Caco-2 (cell line): ENCODE results near the gene ANO8. TPM values are rescaled to one million over a fixed set of nuclear protein-coding genes. Genes with fewer than 3 reads are reported as not detected.

Experiments used
- BruUV-seq: library from RNA; stranded (reverse); fragments of 400-500 nt; replicated peaks from 2 replicates; lab custom pipeline; 2021; lab: Mats Ljungman, UMichigan
- CTCF ChIA-PET: fragments of 300-600 bp; sonication (Branson Sonifier 250); formaldehyde crosslinking; loops from one replicate; lab custom pipeline; 2022; ENCODE audit warnings: antibody characterized with exemption; lab: Charles Lee
- POLR2A ChIA-PET: fragments of 300-600 bp; sonication (Branson Sonifier 250); formaldehyde crosslinking; loops from one replicate; lab custom pipeline; 2022; ENCODE audit warnings: antibody characterized with exemption; lab: Charles Lee
- DNase-seq, 2 experiments: peaks; one replicate each; pipeline versions ENCODE4 v3.0.0 to v3.0.0-alpha.2; 2020 to 2022
- H3K27me3 ChIP-seq: replicated peaks from 2 replicates; pipeline ENCODE4 v1.6.0; 2011; ENCODE audit warnings: low read length; ENCODE audit not compliant: control insufficient read depth, insufficient read depth
- H3K36me3 ChIP-seq: 2 replicates; pipeline ENCODE4 v1.5.1; 2011; ENCODE audit warnings: low read length; ENCODE audit not compliant: control insufficient read depth, insufficient read depth
- H3K4me1 ChIP-seq: fragments of 250-450 bp; sonication (Bioruptor Pico); 2 replicates; pipeline ENCODE4 v1.5.1; 2020; ENCODE audit warnings: mild to moderate bottlenecking
- H3K4me3 ChIP-seq: 2 replicates; pipeline ENCODE4 v1.5.1; 2011; ENCODE audit warnings: low read depth, mild to moderate bottlenecking, control low read depth, low read length
- H3K9me3 ChIP-seq: fragments of 250-450 bp; sonication (Bioruptor Pico); 2 replicates; pipeline ENCODE4 v1.5.1; 2020; ENCODE audit warnings: mild to moderate bottlenecking, moderate library complexity
- H3K27ac Mint-ChIP-seq: one replicate; pipeline ENCODE4 v1.8.0; 2022; ENCODE audit warnings: mixed read lengths; ENCODE audit not compliant: unreplicated experiment
- H3K27me3 Mint-ChIP-seq: one replicate; pipeline ENCODE4 v1.8.0; 2022; ENCODE audit warnings: mixed read lengths; ENCODE audit not compliant: insufficient read depth, unreplicated experiment
- H3K36me3 Mint-ChIP-seq: one replicate; pipeline ENCODE4 v1.8.0; 2022; ENCODE audit warnings: mild to moderate bottlenecking, mixed read lengths; ENCODE audit not compliant: insufficient read depth, unreplicated experiment
- H3K4me1 Mint-ChIP-seq: one replicate; pipeline ENCODE4 v1.8.0; 2022; ENCODE audit warnings: low read depth, mixed read lengths; ENCODE audit not compliant: unreplicated experiment
- H3K4me3 Mint-ChIP-seq: one replicate; pipeline ENCODE4 v1.8.0; 2022; ENCODE audit warnings: mild to moderate bottlenecking, moderate library complexity, mixed read lengths; ENCODE audit not compliant: unreplicated experiment
- H3K9me3 Mint-ChIP-seq: one replicate; pipeline ENCODE4 v1.8.0; 2022; ENCODE audit warnings: mixed read lengths; ENCODE audit not compliant: unreplicated experiment
- CTCF ChIP-seq, 2 experiments: fragments of 200-600 bp in 1 of 2; IDR thresholded peaks; 1 replicate in 1 of 2; 2 replicates in 1 of 2; pipeline versions ENCODE4 v1.5.1 to v1.8.0; 2011 to 2022; ENCODE audit warnings: antibody characterized with exemption in 1 of 2, control low read depth in 1 of 2, inconsistent platforms in 1 of 2, low read depth in 1 of 2, low read length in 1 of 2, mild to moderate bottlenecking in 1 of 2, moderate library complexity in 1 of 2; ENCODE audit not compliant: insufficient read depth in 1 of 2, severe bottlenecking in 1 of 2, unreplicated experiment in 1 of 2
- intact Hi-C: fragments of 100-400 bp; cut with micrococcal nuclease; formaldehyde crosslinking; loops from one replicate; pipeline ENCODE4 v1.10.0; 2022; ENCODE audit not compliant: unreplicated experiment
- total RNA-seq: library from RNA; stranded (reverse); gene quantifications from 2 replicates; pipeline ENCODE4 v1.2.3, GENCODE V29; 2022

ANO8 gene
- total RNA-seq, 1 experiment from 2014 or later, result 11.5 TPM

GRCh38 chr19:17303167-17303939 lies 31.3 kb downstream of the ANO8 start, which contains the start of gene ABHD8:
Gene ABHD8 (minus strand): TSS chr19:17303425. CDS start chr19:17301616, 1,809 bp downstream.
- H3K27ac Mint-ChIP-seq, result peak within 1 kb of the TSS; percentile 25
- Histone ChIP-seq H3K36me3 (0 out of 2 replicates have a peak, but pooled peaks cover 1% of the 10 kb centered on the region), H3K4me1 (peaks cover 16% of the 10 kb centered on the region), H3K9me3 (peaks cover under 1% of the 10 kb centered on the region; the same call in 1 of the 2 replicates), H3K4me3 (peak within 1 kb of the TSS; percentile 73), H3K27me3 (no peaks in the 10 kb centered on the region)
- peak; percentile 49 to 58 for TF ChIP-seq CTCF (IDR thresholded peaks at IDR 0.05; ENCODE audit: insufficient read depth in 1 of 2, low read depth in 1 of 2, low read length in 1 of 2, severe bottlenecking in 1 of 2, unreplicated experiment in 1 of 2)
- H3K4me1 Mint-ChIP-seq, result peaks cover 8% of the 10 kb centered on the region
- H3K36me3 Mint-ChIP-seq, result peaks cover 31% of the 10 kb centered on the region
- H3K4me3 Mint-ChIP-seq, result peak within 1 kb of the TSS; percentile 69
- peak; percentile 96 to 97 for DNase-seq
- no TSS peak for BruUV-seq
- intact Hi-C loops, result no loop called here
- no peaks in the 10 kb centered on the region for H3K27me3 Mint-ChIP-seq
- ChIA-PET POLR2A (no interaction called here), CTCF (interaction anchor here (1.3 to 1.8 kb wide), 2 partner anchors 10 to 100 kb away, joined by 3 to 6 read pairs; no protein-coding TSS in a partner anchor)
- H3K9me3 Mint-ChIP-seq, result no peaks in the 10 kb centered on the region

- TF ChIP-seq CTCF (IDR thresholded peaks at IDR 0.05; ENCODE audit: insufficient read depth in 1 of 2, low read depth in 1 of 2, low read length in 1 of 2, severe bottlenecking in 1 of 2, unreplicated experiment in 1 of 2), result no peak
- Mint-ChIP-seq H3K4me3 (peak overlapping the region; percentile 69), H3K27me3 (no peaks in the 10 kb centered on the region), H3K4me1 (peaks cover 2% of the 10 kb centered on the region), H3K36me3 (peaks cover 31% of the 10 kb centered on the region), H3K9me3 (no peaks in the 10 kb centered on the region), H3K27ac (peak overlapping the region; percentile 25)
- Histone ChIP-seq H3K9me3 (peaks cover 5% of the 10 kb centered on the region; the same call in 1 of the 2 replicates), H3K36me3 (0 out of 2 replicates have a peak, but pooled peaks cover 2% of the 10 kb centered on the region), H3K27me3 (no peaks in the 10 kb centered on the region), H3K4me3 (peak overlapping the region; percentile 73), H3K4me1 (peaks cover 16% of the 10 kb centered on the region)
- CTCF ChIA-PET, result interaction anchor here (1.3 to 1.8 kb wide), 2 partner anchors 9 to 99 kb away, joined by 3 to 6 read pairs; no protein-coding TSS in a partner anchor
- intact Hi-C loops, result no loop called here
- POLR2A ChIA-PET, result no interaction called here
- BruUV-seq, result no TSS peak
- no peak for DNase-seq
Observed at GRCh38 chr19:17302391-17303166, 32.1 kb downstream of the ANO8 start.

GRCh38 chr19:17300992-17301619 lies 33.5 kb downstream of the ANO8 start:
- H3K36me3 ChIP-seq, result 0 out of 2 replicates have a peak, but pooled peaks cover 2% of the 10 kb centered on the region
- peaks cover 16% of the 10 kb centered on the region for H3K4me1 ChIP-seq
- H3K4me3 ChIP-seq, result no peak overlapping the region
- Mint-ChIP-seq H3K27me3 (no peaks in the 10 kb centered on the region), H3K36me3 (peaks cover 40% of the 10 kb centered on the region), H3K9me3 (no peaks in the 10 kb centered on the region), H3K4me3 (no peak overlapping the region), H3K27ac (peak overlapping the region; percentile 25), H3K4me1 (no peaks in the 10 kb centered on the region)
- CTCF ChIA-PET, result no interaction called here
- no TSS peak for BruUV-seq
- H3K9me3 ChIP-seq, result peaks cover 5% of the 10 kb centered on the region; the same call in 1 of the 2 replicates
- POLR2A ChIA-PET, result no interaction called here
- DNase-seq, result no peak
- TF ChIP-seq CTCF (IDR thresholded peaks at IDR 0.05; ENCODE audit: insufficient read depth in 1 of 2, low read depth in 1 of 2, low read length in 1 of 2, severe bottlenecking in 1 of 2, unreplicated experiment in 1 of 2), result no peak
- intact Hi-C loops, result no loop called here
- no peaks in the 10 kb centered on the region for H3K27me3 ChIP-seq
